ENCODE results near the gene OR56B4. TPM values are rescaled to one million over a fixed set of nuclear protein-coding genes. Genes with fewer than 3 reads are reported as not detected.
"Not testable (repeated sequence)": the region's sequence is repeated elsewhere in the genome, so short reads cannot be mapped to it uniquely, and the experiment has no call there.

The OR56B4 gene
- total RNA-seq, 1 donor from 2014 or later = not detected

GRCh38 chr11:6129011-6129410, 21.5 kb downstream of the OR56B4 start:
- no peak overlapping the region for H3K27ac ChIP-seq (replicated peaks)

GRCh38 chr11:6129635-6130034, 22.2 kb downstream of the OR56B4 start:
- H3K27ac ChIP-seq (replicated peaks) = no peak overlapping the region
- H3K4me3 ChIP-seq = no peak overlapping the region
- no peak for TF ChIP-seq CTCF (IDR thresholded peaks at IDR 0.05; ENCODE audit: borderline replicate concordance)

More at GRCh38 chr11:6129011-6129410, 21.5 kb downstream of the OR56B4 start:
- no peak for TF ChIP-seq CTCF (IDR thresholded peaks at IDR 0.05; ENCODE audit: borderline replicate concordance)
- Histone ChIP-seq H3K36me3 (no peaks in the 10 kb centered on the region), H3K4me3 (no peak overlapping the region), H3K27me3 (ENCODE audit: low read depth) (no peaks in the 10 kb centered on the region), H3K9me3 (replicated peaks) (no peaks in the 10 kb centered on the region), H3K4me1 (no peaks in the 10 kb centered on the region)
- DNase-seq = no peak
- intact Hi-C loops (cut with micrococcal nuclease) = no loop called here

DNA sequence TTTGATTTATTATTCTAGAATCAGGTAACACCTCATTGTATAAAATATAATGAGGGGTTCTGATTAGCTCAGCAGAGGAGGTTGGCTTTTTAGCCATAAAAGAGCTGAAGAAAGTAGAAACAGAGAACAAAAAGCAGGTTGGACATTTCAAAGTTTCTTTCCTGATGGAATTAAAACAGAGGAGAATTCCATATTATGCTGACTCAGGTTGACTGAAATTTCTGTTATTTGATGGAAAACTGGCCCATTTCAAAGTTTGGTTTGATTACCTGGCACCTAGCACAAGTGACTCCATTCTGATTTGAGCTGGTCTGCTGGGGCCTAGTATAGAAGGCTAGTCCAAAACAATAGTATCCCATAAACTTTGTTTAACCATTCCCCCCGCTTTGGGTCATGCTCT, 24.9 kb downstream of the OR56B4 start:
- Histone ChIP-seq H3K27ac (replicated peaks) (no peak overlapping the region), H3K36me3 (no peaks in the 10 kb centered on the region), H3K9me3 (replicated peaks) (no peaks in the 10 kb centered on the region), H3K4me1 (no peaks in the 10 kb centered on the region), H3K27me3 (ENCODE audit: low read depth) (no peaks in the 10 kb centered on the region), H3K4me3 (no peak overlapping the region)
- TF ChIP-seq CTCF (IDR thresholded peaks at IDR 0.05; ENCODE audit: borderline replicate concordance) = no peak
- no peak for DNase-seq
- intact Hi-C loops (cut with micrococcal nuclease) = no loop called here

More at GRCh38 chr11:6129635-6130034, 22.2 kb downstream of the OR56B4 start:
- H3K27me3 ChIP-seq (ENCODE audit: low read depth) = no peaks in the 10 kb centered on the region
- no peaks in the 10 kb centered on the region for H3K9me3 ChIP-seq (replicated peaks)
- no peaks in the 10 kb centered on the region for H3K4me1 ChIP-seq
- no peak for DNase-seq
- intact Hi-C loops (cut with micrococcal nuclease) = no loop called here
- no peaks in the 10 kb centered on the region for H3K36me3 ChIP-seq

DNA sequence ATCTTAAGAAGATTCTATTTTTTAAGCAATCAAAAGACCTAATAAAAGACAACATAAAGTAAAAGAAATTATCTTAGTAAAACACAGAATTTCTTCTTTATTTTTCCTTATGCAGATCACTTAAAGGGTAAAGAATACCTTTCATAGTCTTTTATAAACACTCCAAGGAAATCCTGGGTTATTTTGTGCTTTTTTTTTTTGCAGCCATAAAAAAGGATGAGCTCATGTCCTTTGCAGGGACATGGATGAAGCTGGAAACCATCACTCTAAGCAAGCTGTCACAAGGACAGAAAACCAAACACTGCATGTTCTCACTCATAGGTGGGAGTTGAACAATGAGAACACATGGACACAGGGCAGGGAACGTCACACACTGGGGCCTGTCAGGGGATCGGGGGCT, 28.5 kb downstream of the OR56B4 start:
- H3K27me3 ChIP-seq (ENCODE audit: low read depth); H3K4me3 ChIP-seq; H3K27ac ChIP-seq (replicated peaks); intact Hi-C loops (cut with micrococcal nuclease); DNase-seq; H3K4me1 ChIP-seq; H3K9me3 ChIP-seq (replicated peaks); H3K36me3 ChIP-seq: not testable (repeated sequence)

DNA sequence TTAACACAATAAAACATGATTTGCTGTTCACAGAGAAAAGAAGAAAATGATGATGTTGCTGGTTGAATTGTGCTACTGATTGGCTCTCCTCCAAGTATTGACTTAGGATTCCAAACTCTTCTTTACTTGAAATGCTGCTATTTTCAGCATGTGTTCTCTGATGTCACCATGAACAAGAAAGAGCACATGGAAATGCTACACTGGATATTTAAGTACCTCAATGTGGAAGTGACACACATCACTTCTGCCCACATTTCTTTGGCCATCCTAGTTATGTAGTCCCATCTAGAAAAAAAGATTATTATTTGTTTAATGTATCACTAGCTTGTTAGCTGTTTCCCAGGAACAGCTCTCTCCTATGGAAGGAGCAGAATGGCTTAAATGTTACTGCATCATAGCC, 35.5 kb downstream of the OR56B4 start:
- no peak overlapping the region for H3K27ac ChIP-seq (replicated peaks)
- no peak overlapping the region for H3K4me3 ChIP-seq
- no peaks in the 10 kb centered on the region for H3K9me3 ChIP-seq (replicated peaks)
- DNase-seq = no peak
- H3K36me3 ChIP-seq = no peaks in the 10 kb centered on the region
- intact Hi-C loops (cut with micrococcal nuclease) = no loop called here
- H3K4me1 ChIP-seq = no peaks in the 10 kb centered on the region
- TF ChIP-seq CTCF (IDR thresholded peaks at IDR 0.05; ENCODE audit: borderline replicate concordance) = no peak
- H3K27me3 ChIP-seq (ENCODE audit: low read depth) = no peaks in the 10 kb centered on the region

DNA sequence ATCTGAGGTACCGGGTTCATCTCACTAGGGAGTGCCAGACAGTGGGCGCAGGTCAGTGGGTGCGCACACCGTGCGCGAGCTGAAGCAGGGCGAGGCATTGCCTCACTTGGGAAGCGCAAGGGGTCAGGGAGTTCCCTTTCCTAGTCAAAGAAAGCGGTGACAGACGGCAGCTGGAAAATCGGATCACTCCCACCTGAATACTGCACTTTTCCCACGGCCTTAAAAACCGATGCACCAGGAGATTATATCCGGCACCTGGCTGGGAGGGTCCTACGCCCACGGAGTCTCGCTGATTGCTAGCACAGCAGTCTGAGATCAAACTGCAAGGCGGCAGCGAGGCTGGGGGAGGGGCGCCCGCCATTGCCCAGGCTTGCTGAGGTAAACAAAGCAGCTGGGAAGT, 36.3 kb downstream of the OR56B4 start:
- H3K4me1 ChIP-seq; DNase-seq; intact Hi-C loops (cut with micrococcal nuclease); H3K4me3 ChIP-seq; H3K36me3 ChIP-seq; H3K9me3 ChIP-seq (replicated peaks); H3K27ac ChIP-seq (replicated peaks); H3K27me3 ChIP-seq (ENCODE audit: low read depth): not testable (repeated sequence)

DNA sequence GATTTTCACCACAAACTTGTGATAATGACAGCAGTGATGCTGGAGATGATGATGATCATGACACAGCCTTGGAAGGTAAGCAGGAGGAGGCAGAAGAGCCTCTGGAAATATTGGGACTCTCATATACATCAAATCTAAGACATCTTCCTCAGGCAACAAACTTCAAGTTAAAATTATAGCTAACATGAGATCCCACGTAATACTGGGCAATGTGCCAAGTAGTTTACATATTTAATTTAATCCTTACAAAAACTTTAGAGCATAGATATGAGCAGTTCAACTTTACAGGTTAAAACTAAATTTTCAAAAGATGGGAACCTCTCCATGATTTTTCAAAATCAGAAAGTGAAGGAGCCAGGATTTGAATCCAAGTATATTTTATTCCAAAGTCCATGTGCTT, 43.6 kb downstream of the OR56B4 start:
- intact Hi-C loops (cut with micrococcal nuclease) = no loop called here
- TF ChIP-seq CTCF (IDR thresholded peaks at IDR 0.05; ENCODE audit: borderline replicate concordance) = no peak
- H3K4me1 ChIP-seq = no peaks in the 10 kb centered on the region

More for the DNA sequence above, 43.6 kb downstream of the OR56B4 start:
- Histone ChIP-seq H3K4me3 (no peak overlapping the region), H3K27me3 (ENCODE audit: low read depth) (no peaks in the 10 kb centered on the region), H3K36me3 (no peaks in the 10 kb centered on the region), H3K27ac (replicated peaks) (no peak overlapping the region), H3K9me3 (replicated peaks) (no peaks in the 10 kb centered on the region)
- no peak for DNase-seq
